Measurements from ENCODE around the gene NAA35.

DNA sequence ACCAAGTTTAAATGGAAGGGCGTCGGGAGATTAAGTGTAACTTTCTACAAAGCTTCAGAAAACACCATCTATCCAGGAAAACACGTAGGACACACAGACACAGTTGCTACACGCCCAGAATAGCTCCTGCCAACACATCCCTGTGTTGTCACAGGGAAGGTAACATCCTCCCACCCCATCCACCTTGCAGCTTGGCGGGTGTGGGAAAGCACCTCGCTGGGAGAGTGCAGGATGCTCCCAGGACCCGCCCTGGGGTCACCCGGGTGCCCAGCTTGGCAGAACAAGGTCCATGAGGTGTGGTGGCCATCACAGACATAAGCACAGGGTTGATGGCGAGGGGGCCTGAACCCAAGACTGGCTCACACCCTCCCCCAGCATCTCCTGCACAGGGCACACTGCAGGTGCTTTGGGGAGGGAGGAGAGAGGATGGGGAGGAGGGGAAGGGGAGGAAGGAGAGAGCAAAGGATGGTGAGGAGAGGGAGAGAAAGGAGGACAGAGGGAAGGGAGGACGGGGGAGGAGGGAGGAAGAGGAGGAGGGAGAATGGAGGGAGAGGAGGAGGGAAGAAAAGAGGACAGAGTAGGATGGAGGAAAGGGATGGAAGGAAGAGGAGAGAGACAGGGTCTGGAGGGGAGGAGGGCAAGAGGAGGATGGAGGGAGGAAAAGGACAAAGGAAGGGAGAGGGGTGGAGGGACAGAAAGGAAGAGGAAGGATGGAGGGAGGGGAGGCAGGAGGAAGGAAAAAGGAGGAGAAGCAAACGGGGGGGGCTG is 121.2 kb downstream of the NAA35 start:
- TF ChIP-seq, protein P1, sequence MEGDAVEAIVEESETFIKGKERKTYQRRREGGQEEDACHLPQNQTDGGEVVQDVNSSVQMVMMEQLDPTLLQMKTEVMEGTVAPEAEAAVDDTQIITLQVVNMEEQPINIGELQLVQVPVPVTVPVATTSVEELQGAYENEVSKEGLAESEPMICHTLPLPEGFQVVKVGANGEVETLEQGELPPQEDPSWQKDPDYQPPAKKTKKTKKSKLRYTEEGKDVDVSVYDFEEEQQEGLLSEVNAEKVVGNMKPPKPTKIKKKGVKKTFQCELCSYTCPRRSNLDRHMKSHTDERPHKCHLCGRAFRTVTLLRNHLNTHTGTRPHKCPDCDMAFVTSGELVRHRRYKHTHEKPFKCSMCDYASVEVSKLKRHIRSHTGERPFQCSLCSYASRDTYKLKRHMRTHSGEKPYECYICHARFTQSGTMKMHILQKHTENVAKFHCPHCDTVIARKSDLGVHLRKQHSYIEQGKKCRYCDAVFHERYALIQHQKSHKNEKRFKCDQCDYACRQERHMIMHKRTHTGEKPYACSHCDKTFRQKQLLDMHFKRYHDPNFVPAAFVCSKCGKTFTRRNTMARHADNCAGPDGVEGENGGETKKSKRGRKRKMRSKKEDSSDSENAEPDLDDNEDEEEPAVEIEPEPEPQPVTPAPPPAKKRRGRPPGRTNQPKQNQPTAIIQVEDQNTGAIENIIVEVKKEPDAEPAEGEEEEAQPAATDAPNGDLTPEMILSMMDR (IDR thresholded peaks at IDR 0.05): no peak
- TF ChIP-seq EP300 (IDR thresholded peaks at IDR 0.05) (no peak), POLR2A (IDR thresholded peaks at IDR 0.05) (no peak)

Measured in tibial nerve (tissue), 4 donors.